GM13976 (cell line): ENCODE data around the gene REG3G.
"Not testable (repeated sequence)": the region's sequence is repeated elsewhere in the genome, so short reads cannot be mapped to it uniquely, and the experiment has no call there.

Source experiments
- DNase-seq: peaks from one replicate; pipeline ENCODE4 v3.0.0; 2012; ENCODE audit warnings: low spot score
- in situ Hi-C: fragments of 300-500 bp; cut with MboI; formaldehyde crosslinking; loops from one replicate; pipeline ENCODE4 v1.12.0; 2022; ENCODE audit warnings: low sequenced_read_pairs, mixed read lengths, inconsistent platforms; ENCODE audit not compliant: unreplicated experiment
- TF ChIP-seq, protein P1 (sequence below): IDR thresholded peaks from 2 replicates; pipeline ENCODE4 v1.5.1; 2012; ENCODE audit warnings: borderline replicate concordance, mild to moderate bottlenecking; ENCODE audit not compliant: insufficient read depth; ENCODE audit errors: extremely low read depth, missing control alignments, control extremely low read depth

The REG3G gene

GRCh38 chr2:79041032-79041448 lies 15.5 kb downstream of the REG3G start:
- DNase-seq: no peak
- TF ChIP-seq, protein P1, sequence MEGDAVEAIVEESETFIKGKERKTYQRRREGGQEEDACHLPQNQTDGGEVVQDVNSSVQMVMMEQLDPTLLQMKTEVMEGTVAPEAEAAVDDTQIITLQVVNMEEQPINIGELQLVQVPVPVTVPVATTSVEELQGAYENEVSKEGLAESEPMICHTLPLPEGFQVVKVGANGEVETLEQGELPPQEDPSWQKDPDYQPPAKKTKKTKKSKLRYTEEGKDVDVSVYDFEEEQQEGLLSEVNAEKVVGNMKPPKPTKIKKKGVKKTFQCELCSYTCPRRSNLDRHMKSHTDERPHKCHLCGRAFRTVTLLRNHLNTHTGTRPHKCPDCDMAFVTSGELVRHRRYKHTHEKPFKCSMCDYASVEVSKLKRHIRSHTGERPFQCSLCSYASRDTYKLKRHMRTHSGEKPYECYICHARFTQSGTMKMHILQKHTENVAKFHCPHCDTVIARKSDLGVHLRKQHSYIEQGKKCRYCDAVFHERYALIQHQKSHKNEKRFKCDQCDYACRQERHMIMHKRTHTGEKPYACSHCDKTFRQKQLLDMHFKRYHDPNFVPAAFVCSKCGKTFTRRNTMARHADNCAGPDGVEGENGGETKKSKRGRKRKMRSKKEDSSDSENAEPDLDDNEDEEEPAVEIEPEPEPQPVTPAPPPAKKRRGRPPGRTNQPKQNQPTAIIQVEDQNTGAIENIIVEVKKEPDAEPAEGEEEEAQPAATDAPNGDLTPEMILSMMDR: no peak
- in situ Hi-C loops: no loop called here

- DNase-seq, in situ Hi-C loops: not testable (repeated sequence)
Measured at GRCh38 chr2:79053486-79053885, 28.0 kb downstream of the REG3G start.

GRCh38 chr2:79054769-79055168 lies 29.3 kb downstream of the REG3G start:
- in situ Hi-C loops, DNase-seq: not testable (repeated sequence)

- TF ChIP-seq, protein P1: no peak
- in situ Hi-C loops: no loop called here
- no peak for DNase-seq
Measured at GRCh38 chr2:79065201-79065600, 39.7 kb downstream of the REG3G start.

- TF ChIP-seq, protein P1: no peak
- in situ Hi-C loops: no loop called here
Measured at GRCh38 chr2:79071078-79071477, 45.6 kb downstream of the REG3G start.

More at GRCh38 chr2:79071078-79071477, 45.6 kb downstream of the REG3G start:
- DNase-seq: no peak
